ENCODE results near the gene SPPL2C.

Gene SPPL2C

GRCh38 chr17:45869676-45870341 is 25.1 kb downstream of the SPPL2C start:
- no peak for TF ChIP-seq CTCF (IDR thresholded peaks at IDR 0.05; ENCODE audit: low read depth, low read length)
- H3K4me3 ChIP-seq (ENCODE audit: low read depth, low read length) = no peak overlapping the region

GRCh38 chr17:45870342-45870974 is 25.8 kb downstream of the SPPL2C start:
- no peak for TF ChIP-seq CTCF (IDR thresholded peaks at IDR 0.05; ENCODE audit: low read depth, low read length)

DNA sequence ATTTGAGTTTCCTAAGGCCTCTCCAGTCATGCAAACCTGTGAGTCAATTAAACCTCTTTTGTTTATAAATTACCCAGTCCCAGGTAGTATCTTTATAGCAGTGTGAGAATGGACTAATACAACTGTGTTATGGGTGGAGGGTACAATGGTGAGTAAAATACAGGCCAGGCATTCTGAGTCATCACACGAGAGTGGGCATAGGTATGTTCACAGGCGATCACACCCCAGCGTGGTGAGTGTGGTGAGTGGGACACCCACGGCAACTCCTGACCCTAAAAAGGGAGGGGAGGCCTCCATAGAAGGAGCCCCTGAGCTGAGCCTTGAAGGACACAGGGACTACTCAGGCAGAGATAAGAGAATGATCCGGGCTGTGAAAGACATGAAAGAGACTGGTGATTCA is 27.0 kb downstream of the SPPL2C start:
- TF ChIP-seq CTCF (IDR thresholded peaks at IDR 0.05; ENCODE audit: low read depth, low read length) = no peak
- no peak overlapping the region for H3K4me3 ChIP-seq (ENCODE audit: low read depth, low read length)

More at GRCh38 chr17:45870342-45870974, 25.8 kb downstream of the SPPL2C start:
- no peak overlapping the region for H3K4me3 ChIP-seq (ENCODE audit: low read depth, low read length)

GRCh38 chr17:45873728-45874127 is 29.0 kb downstream of the SPPL2C start:
- H3K4me3 ChIP-seq (ENCODE audit: low read depth, low read length) = no peak overlapping the region
- TF ChIP-seq CTCF (IDR thresholded peaks at IDR 0.05; ENCODE audit: low read depth, low read length) = no peak

DNA sequence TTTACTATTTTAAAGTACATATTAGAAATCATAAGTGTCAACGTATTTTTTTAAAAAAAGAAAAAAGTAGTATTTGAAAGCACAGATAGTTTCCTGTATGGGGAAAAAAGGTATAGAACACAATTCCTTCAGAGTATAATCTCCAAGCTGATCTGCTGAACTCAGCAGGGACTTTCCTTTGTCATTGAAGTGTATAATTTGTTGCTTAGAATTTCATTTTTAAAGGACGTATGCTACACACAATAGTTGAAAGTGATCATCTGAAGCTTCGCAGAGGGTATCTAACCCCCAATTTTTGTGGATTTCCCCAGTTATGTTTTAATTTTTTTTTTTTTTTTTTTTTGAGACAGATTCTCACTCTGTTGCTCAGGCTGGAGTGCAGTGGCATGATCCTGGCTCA is 29.5 kb downstream of the SPPL2C start:
- no peak overlapping the region for H3K4me3 ChIP-seq (ENCODE audit: low read depth, low read length)
- TF ChIP-seq CTCF (IDR thresholded peaks at IDR 0.05; ENCODE audit: low read depth, low read length) = no peak

- no peak overlapping the region for H3K4me3 ChIP-seq (ENCODE audit: low read depth, low read length)
- no peak for TF ChIP-seq CTCF (IDR thresholded peaks at IDR 0.05; ENCODE audit: low read depth, low read length)
Observed at GRCh38 chr17:45876539-45876938, 31.9 kb downstream of the SPPL2C start.

DNA sequence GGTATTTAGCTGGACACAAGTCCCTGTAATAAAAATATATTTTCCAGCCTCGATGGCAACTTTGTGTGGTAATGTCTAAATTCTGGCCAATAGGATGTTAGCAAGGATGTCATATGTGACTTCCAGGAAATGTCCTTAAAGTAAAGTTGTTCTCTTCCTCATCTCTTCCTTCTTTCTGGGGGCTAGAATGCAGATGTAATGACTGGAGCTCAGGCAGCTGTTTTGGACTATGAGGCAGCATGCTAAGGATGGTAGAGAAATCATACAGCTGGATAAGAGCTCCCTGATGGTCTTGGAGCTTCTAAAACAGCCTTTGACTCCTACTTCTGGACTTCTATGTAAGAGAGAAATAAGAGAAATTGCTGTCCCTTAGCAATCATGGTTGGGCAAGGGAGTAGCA is 32.8 kb downstream of the SPPL2C start:
- no peak overlapping the region for H3K4me3 ChIP-seq (ENCODE audit: low read depth, low read length)
- TF ChIP-seq CTCF (IDR thresholded peaks at IDR 0.05; ENCODE audit: low read depth, low read length) = no peak
